ENCODE data around the gene CLIC1. TPM values are rescaled to one million over a fixed set of nuclear protein-coding genes. Genes with fewer than 3 reads are reported as not detected.

Gene CLIC1
- polyA plus RNA-seq, 1 donor = 486 TPM

DNA sequence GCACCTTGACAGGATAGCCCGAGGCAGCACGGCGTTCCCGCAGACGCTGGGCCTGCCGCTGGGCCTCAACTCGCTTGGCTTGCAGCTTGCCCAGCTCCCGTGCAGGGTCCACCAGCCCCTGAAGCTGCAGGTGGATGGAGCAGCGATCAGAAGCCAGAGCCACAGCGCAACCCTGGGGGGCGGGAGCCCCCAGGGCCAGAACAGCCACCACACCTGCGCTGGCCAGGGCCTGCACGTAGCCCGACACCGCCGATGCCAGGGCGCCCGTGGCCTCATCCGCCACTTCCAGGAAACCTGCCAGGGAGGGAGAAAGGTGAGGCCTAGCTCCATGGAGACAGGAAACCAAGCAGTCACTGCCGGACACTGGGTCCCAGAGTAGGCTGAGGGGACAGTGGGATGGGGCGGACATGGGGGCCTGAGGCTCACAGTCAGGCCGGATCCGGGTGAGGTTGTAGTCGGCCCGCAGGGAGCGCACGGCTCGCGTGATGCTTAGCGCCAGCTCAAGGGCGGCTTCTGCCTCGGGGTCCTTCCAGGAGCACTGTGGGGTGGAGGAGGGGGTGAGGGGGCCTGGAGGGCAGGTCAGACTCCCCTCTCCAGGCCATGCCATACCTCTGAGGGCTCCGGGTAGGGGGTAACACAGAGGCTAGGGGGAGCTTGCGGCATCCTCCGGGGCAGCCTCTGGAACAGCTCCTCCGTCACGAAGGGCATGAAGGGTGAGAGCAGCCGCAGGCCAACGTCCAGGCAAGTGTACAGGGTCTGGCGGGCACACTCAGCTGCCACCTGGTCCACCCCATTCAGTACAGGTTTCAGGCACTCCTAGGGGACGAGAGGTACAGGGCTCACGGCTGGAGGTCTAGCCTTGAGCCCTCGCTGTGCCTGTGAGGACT is 42.9 kb upstream of the CLIC1 start:
- H3K27ac ChIP-seq (ENCODE audit: low read length) = no peak overlapping the region
- no peak overlapping the region for H3K4me3 ChIP-seq (ENCODE audit: low read length)
- peaks cover 2% of the 10 kb centered on the region for H3K9me3 ChIP-seq (ENCODE audit: control insufficient read depth, low read depth, low read length)
- no CpG with 5 or more reads among the region's 43 CpGs for WGBS (ENCODE audit: insufficient coverage, low lambda C conversion rate)
- peaks cover 36% of the 10 kb centered on the region for H3K4me1 ChIP-seq (ENCODE audit: control insufficient read depth, insufficient read depth, low read length)
- peaks cover 52% of the 10 kb centered on the region for H3K36me3 ChIP-seq (ENCODE audit: control insufficient read depth, insufficient read depth, low read length)
- no peaks in the 10 kb centered on the region for H3K27me3 ChIP-seq (ENCODE audit: control insufficient read depth, insufficient read depth, low read length)
- no peak for DNase-seq

DNA sequence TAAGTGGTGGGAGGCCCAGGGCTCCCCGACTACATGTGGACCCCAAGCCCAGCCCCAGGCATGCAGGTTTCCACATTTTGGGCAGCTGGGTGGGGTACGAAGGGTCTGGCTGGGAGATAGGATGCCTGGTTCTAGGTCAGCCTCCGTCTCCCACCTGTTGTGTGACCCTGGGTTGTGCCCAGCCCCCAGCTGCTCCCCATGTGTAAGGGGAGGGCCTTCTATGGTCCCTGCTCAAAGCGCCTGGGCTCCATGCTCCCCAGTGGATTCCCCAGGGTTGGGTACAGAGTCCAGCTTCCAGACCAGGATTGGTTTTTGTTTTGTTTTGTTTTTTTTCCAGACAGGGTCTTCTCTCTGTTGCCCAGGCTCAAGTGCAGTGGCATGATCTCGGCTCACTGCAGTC is 41.9 kb upstream of the CLIC1 start:
- Histone ChIP-seq H3K4me3 (ENCODE audit: low read length) (no peak overlapping the region), H3K27ac (ENCODE audit: low read length) (peak overlapping the region; percentile 95), H3K9me3 (ENCODE audit: control insufficient read depth, low read depth, low read length) (peaks cover 2% of the 10 kb centered on the region), H3K27me3 (ENCODE audit: control insufficient read depth, insufficient read depth, low read length) (no peaks in the 10 kb centered on the region), H3K4me1 (ENCODE audit: control insufficient read depth, insufficient read depth, low read length) (peaks cover 36% of the 10 kb centered on the region), H3K36me3 (ENCODE audit: control insufficient read depth, insufficient read depth, low read length) (peaks cover 44% of the 10 kb centered on the region)
- no peak for DNase-seq
- WGBS (ENCODE audit: insufficient coverage, low lambda C conversion rate) = no CpG with 5 or more reads among the region's 5 CpGs

DNA sequence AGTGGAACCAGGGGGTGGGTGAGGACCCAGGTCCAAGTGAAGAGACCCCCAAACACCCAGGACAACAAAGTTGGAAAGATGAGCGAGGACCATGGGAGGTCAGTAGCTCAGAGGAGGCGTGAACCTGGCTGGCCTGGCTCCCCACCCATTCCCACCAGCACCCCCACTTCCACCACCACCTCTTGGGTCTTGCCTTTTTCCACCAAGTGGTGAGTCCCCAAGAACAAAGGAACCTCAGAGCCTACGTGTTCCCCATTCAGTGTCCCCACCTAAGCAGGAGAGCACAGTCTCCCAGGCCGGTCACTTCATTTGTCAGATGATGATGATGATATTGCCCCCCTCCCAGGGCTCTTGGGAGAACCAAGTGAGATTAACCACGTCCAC is 41.3 kb upstream of the CLIC1 start:
- Histone ChIP-seq H3K27me3 (ENCODE audit: control insufficient read depth, insufficient read depth, low read length) (no peaks in the 10 kb centered on the region), H3K4me3 (ENCODE audit: low read length) (no peak overlapping the region), H3K4me1 (ENCODE audit: control insufficient read depth, insufficient read depth, low read length) (peaks cover 36% of the 10 kb centered on the region), H3K36me3 (ENCODE audit: control insufficient read depth, insufficient read depth, low read length) (peaks cover 41% of the 10 kb centered on the region), H3K9me3 (ENCODE audit: control insufficient read depth, low read depth, low read length) (peaks cover 2% of the 10 kb centered on the region), H3K27ac (ENCODE audit: low read length) (peak overlapping the region; percentile 95)
- no CpG with 5 or more reads among the region's 5 CpGs for WGBS (ENCODE audit: insufficient coverage, low lambda C conversion rate)
- no peak for DNase-seq

DNA sequence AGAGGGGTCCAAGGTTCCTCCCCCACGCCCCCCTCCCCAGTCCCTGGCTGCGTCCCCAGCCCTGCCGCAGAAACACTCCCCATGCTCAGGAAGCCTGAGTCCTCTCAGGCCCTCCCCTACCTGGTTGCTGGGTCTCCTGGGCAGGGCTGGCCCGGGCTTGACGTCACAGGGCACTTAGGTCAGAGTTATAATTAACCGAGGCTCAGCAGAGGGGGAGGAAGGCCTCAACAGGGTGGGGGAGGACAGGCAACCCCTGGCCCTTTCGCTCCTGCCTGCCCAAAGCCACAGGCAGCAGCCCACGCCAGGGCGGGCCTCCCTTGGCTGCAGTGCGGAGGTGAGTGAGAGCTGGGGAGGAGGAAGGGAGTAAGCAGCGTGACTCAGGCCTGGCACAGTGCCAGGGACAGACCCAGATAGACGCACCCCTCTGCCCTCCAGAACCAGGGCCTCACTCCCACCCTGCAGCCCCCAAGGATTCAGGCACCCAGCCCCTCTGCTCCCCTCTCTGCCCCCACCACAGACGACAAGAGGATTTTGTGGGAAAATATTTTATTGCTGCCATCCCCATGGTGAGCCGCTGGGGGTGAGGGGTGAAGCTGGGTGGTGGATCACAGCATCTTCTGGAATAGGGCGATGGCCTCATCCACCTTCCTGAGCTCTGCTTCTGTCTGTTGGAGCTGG is 40.8 kb upstream of the CLIC1 start, which contains the start of gene VWA7:
TSS of gene VWA7 (minus strand) at position 340 of the 678 bp plus-strand sequence. CDS start 549 bp downstream, outside the sequence.
- Histone ChIP-seq H3K4me1 (ENCODE audit: control insufficient read depth, insufficient read depth, low read length) (peaks cover 36% of the 10 kb centered on the region), H3K27ac (ENCODE audit: low read length) (peak within 1 kb of the TSS; percentile 95), H3K27me3 (ENCODE audit: control insufficient read depth, insufficient read depth, low read length) (no peaks in the 10 kb centered on the region), H3K4me3 (ENCODE audit: low read length) (peak within 1 kb of the TSS; percentile 49), H3K9me3 (ENCODE audit: control insufficient read depth, low read depth, low read length) (peaks cover 2% of the 10 kb centered on the region), H3K36me3 (ENCODE audit: control insufficient read depth, insufficient read depth, low read length) (peaks cover 36% of the 10 kb centered on the region)
- DNase-seq = peak; percentile 91 to 97
- no CpG with 5 or more reads among the region's 15 CpGs for WGBS (ENCODE audit: insufficient coverage, low lambda C conversion rate)

DNA sequence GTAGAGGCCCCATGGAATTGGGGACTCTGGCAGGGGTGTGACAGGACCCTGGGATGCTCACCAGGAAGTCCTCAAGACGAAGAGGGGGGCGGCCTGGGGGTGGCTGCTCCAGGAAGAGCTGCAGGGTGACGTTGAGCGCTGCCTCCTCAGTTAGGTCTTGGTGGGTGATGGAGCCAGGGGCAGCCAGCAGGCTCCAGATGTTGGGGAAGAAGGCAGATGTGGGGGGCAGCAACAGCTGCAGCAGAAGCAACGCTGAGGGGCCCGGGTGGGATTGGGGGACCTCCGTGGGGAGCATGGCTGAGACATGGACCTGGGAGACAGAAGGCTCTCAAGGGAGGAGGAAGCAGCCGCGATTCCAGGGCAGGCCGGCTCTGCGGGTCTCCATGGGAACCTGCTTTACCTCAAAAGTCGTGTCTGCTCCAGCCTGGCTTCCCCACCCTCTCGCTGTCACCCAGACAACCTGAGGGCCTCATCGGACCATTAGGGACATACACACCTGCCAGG is 40.2 kb upstream of the CLIC1 start:
- Histone ChIP-seq H3K27me3 (ENCODE audit: control insufficient read depth, insufficient read depth, low read length) (no peaks in the 10 kb centered on the region), H3K36me3 (ENCODE audit: control insufficient read depth, insufficient read depth, low read length) (peaks cover 32% of the 10 kb centered on the region), H3K4me3 (ENCODE audit: low read length) (peak overlapping the region; percentile 49), H3K9me3 (ENCODE audit: control insufficient read depth, low read depth, low read length) (peaks cover 2% of the 10 kb centered on the region), H3K4me1 (ENCODE audit: control insufficient read depth, insufficient read depth, low read length) (peaks cover 36% of the 10 kb centered on the region), H3K27ac (ENCODE audit: low read length) (peak overlapping the region; percentile 95)
- no CpG with 5 or more reads among the region's 14 CpGs for WGBS (ENCODE audit: insufficient coverage, low lambda C conversion rate)
- no peak for DNase-seq

DNA sequence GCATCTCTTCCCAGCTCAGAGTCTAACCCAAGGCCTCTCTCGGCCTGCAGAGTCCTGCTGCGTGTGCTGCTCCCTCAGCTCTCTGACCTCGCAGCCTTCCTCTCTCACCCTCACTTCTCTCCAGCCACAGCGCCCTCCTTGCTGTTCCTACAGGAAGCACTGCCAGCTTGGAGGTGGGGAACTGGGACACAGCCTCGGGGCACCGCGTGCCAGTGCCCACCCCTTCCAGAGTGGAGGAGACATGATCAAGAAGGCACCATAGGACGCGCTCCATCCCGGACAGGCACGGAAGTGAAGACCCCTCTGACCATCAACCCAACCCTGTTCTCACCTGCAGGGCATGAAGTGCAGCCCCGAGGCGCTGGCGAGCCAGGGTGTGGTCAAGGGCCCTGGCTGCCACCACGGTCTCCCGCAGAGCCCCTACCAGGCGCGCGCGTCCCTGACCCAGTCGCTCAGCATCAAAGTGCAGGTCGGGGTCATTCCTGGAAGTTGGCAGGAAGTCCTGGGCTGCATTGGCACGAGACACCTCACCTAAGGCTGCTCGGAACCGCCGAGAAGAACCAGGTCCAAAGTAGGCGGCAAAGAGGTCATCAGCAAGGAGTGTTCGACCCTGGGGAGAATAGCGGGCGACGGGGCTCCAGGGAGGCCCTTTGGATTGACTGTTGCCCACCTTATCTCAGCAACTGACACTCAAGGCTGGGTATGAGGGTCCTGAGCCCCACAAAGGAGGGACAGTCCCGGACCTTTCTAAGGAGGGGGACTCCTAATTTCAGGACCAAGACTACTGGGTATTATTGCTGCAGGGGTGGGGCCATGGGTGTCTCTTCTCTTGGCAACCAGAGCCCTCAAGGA is 39.5 kb upstream of the CLIC1 start:
- Histone ChIP-seq H3K27me3 (ENCODE audit: control insufficient read depth, insufficient read depth, low read length) (no peaks in the 10 kb centered on the region), H3K27ac (ENCODE audit: low read length) (peak overlapping the region; percentile 95), H3K4me1 (ENCODE audit: control insufficient read depth, insufficient read depth, low read length) (peaks cover 36% of the 10 kb centered on the region), H3K4me3 (ENCODE audit: low read length) (peak overlapping the region; percentile 49), H3K36me3 (ENCODE audit: control insufficient read depth, insufficient read depth, low read length) (peaks cover 25% of the 10 kb centered on the region), H3K9me3 (ENCODE audit: control insufficient read depth, low read depth, low read length) (peaks cover 2% of the 10 kb centered on the region)
- WGBS (ENCODE audit: insufficient coverage, low lambda C conversion rate) = 100% methylated on average over 1 of the region's 32 CpGs
- DNase-seq = no peak

DNA sequence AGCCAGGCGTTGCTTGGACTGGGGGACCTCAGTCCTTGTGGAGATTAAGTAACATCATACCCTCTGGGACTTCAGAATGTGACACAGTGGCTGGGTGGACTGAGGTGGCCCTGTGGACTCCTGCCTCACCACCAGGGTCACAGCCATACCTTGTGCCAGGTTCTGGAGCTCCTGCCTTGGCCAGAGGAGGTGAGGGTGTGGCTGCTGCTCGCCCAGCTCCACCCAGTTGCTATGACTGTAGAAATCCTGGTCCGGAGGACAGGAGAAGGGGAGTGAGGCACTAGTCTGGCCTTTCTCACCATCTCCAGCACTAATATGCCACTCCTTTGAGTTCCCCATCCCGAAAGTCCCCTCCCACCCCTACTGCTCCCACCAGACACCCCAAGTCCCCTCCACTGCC is 38.9 kb upstream of the CLIC1 start:
- H3K4me1 ChIP-seq (ENCODE audit: control insufficient read depth, insufficient read depth, low read length) = peaks cover 36% of the 10 kb centered on the region
- H3K9me3 ChIP-seq (ENCODE audit: control insufficient read depth, low read depth, low read length) = peaks cover 2% of the 10 kb centered on the region
- H3K36me3 ChIP-seq (ENCODE audit: control insufficient read depth, insufficient read depth, low read length) = peaks cover 18% of the 10 kb centered on the region
- no peaks in the 10 kb centered on the region for H3K27me3 ChIP-seq (ENCODE audit: control insufficient read depth, insufficient read depth, low read length)
- WGBS (ENCODE audit: insufficient coverage, low lambda C conversion rate) = no CpG with 5 or more reads among the region's 4 CpGs
- peak; percentile 56 to 75 for DNase-seq
- peak overlapping the region; percentile 13 for H3K27ac ChIP-seq (ENCODE audit: low read length)
- no peak overlapping the region for H3K4me3 ChIP-seq (ENCODE audit: low read length)

DNA sequence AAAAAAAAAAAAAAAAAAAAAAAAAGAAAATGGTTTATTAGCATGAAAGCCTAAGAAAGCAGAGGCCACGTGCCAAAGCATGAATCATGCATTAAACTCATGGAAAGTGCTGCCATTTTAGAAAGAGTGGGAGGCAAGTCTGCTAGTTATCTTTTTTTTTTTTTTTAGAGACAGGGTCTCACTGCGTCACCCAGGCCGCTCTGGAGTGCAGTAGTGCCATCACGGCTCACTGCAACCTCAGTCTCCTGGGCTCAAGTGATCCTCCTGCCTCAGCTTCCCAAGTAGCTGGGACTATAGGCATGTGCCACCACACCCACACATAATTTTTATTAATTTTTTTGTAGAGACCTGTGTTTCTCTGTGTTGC is 35.6 kb upstream of the CLIC1 start:
- no peak overlapping the region for H3K27ac ChIP-seq (ENCODE audit: low read length)
- no peak for DNase-seq
- H3K4me3 ChIP-seq (ENCODE audit: low read length) = no peak overlapping the region
- H3K36me3 ChIP-seq (ENCODE audit: control insufficient read depth, insufficient read depth, low read length) = no peaks in the 10 kb centered on the region
- WGBS (ENCODE audit: insufficient coverage, low lambda C conversion rate) = no CpG with 5 or more reads among the region's 4 CpGs
- peaks cover 22% of the 10 kb centered on the region for H3K4me1 ChIP-seq (ENCODE audit: control insufficient read depth, insufficient read depth, low read length)
- H3K27me3 ChIP-seq (ENCODE audit: control insufficient read depth, insufficient read depth, low read length) = no peaks in the 10 kb centered on the region
- H3K9me3 ChIP-seq (ENCODE audit: control insufficient read depth, low read depth, low read length) = peaks cover 2% of the 10 kb centered on the region

DNA sequence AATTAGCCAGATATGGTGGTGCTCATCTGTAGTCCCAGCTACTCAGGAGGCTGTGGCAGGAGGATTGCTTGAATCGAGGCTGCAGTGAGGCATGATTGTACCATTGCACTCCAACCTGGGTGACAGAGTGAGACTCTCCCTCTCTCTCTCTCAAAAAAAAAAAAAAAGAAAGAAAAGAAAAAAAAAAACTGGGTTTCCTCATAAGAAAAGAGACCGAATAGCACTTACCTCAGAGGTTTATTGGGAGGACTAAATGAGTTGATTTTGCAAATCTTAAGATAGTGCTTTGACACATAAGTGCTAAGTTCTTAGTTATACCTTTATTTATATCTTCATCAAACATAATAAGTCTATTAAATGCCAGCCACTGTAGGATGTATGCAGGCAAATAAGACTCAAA is 34.5 kb upstream of the CLIC1 start:
- Histone ChIP-seq H3K36me3 (ENCODE audit: control insufficient read depth, insufficient read depth, low read length) (no peaks in the 10 kb centered on the region), H3K4me1 (ENCODE audit: control insufficient read depth, insufficient read depth, low read length) (peaks cover 21% of the 10 kb centered on the region), H3K4me3 (ENCODE audit: low read length) (no peak overlapping the region), H3K9me3 (ENCODE audit: control insufficient read depth, low read depth, low read length) (peaks cover 1% of the 10 kb centered on the region), H3K27me3 (ENCODE audit: control insufficient read depth, insufficient read depth, low read length) (no peaks in the 10 kb centered on the region), H3K27ac (ENCODE audit: low read length) (no peak overlapping the region)
- no peak for DNase-seq
- WGBS (ENCODE audit: insufficient coverage, low lambda C conversion rate) = no CpG with 5 or more reads among the region's 2 CpGs
